ENCODE data around the gene CD247. TPM values are rescaled to one million over a fixed set of nuclear protein-coding genes. Genes with fewer than 3 reads are reported as not detected.

The CD247 gene
- total and polyA plus RNA-seq, 2 of the 13 experiments (the other 11 are each of a cell fraction or from before 2014, with no cell fraction given), result 0.20 TPM; not detected in 1

DNA sequence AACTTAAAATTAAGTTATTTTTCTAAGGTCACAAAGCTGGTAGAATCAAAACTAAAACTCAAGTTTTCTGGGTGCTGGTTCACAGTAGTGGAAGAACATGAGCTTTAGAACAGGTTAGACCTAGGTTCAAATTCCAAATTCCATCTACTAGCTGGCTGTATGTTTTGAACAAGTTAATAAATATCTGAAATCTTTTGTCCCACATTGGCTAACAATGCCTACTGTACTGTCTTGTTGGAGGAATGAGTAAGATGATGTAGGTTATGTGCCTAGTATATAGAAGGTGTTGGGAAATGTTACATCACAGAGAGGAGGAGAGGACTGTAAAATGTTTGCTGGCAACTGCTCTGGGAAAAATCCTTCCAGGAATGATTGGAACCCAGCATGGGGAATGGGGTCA is 14.0 kb upstream of the CD247 start (continued):
- TF ChIP-seq, protein P1, sequence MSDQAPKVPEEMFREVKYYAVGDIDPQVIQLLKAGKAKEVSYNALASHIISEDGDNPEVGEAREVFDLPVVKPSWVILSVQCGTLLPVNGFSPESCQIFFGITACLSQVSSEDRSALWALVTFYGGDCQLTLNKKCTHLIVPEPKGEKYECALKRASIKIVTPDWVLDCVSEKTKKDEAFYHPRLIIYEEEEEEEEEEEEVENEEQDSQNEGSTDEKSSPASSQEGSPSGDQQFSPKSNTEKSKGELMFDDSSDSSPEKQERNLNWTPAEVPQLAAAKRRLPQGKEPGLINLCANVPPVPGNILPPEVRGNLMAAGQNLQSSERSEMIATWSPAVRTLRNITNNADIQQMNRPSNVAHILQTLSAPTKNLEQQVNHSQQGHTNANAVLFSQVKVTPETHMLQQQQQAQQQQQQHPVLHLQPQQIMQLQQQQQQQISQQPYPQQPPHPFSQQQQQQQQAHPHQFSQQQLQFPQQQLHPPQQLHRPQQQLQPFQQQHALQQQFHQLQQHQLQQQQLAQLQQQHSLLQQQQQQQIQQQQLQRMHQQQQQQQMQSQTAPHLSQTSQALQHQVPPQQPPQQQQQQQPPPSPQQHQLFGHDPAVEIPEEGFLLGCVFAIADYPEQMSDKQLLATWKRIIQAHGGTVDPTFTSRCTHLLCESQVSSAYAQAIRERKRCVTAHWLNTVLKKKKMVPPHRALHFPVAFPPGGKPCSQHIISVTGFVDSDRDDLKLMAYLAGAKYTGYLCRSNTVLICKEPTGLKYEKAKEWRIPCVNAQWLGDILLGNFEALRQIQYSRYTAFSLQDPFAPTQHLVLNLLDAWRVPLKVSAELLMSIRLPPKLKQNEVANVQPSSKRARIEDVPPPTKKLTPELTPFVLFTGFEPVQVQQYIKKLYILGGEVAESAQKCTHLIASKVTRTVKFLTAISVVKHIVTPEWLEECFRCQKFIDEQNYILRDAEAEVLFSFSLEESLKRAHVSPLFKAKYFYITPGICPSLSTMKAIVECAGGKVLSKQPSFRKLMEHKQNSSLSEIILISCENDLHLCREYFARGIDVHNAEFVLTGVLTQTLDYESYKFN (CRISPR knock-in tag; conservative IDR thresholded peaks at IDR 0.05), result peak; percentile 77
- TF ChIP-seq HNF4A (CRISPR knock-in tag; IDR thresholded peaks at IDR 0.05) (peak; percentile 85), KDM6A (CRISPR knock-in tag; IDR thresholded peaks at IDR 0.05; ENCODE audit: low read depth) (peak; percentile 29; the same call in 1 of the 2 replicates), GATAD2A (CRISPR knock-in tag; IDR thresholded peaks at IDR 0.05) (peak; percentile 64), HNRNPUL1 (IDR thresholded peaks at IDR 0.05; ENCODE audit: low read depth, low read length) (no peak), ZNF333 (CRISPR knock-in tag; IDR thresholded peaks at IDR 0.05; ENCODE audit: borderline replicate concordance) (no peak), ZNF850 (CRISPR knock-in tag; conservative IDR thresholded peaks at IDR 0.05) (no peak), ZNF7 (CRISPR knock-in tag; IDR thresholded peaks at IDR 0.05) (peak; percentile 11; the same call in 1 of the 2 replicates), NR2F6 (IDR thresholded peaks at IDR 0.05) (no peak), NR2F6 (CRISPR knock-in tag; IDR thresholded peaks at IDR 0.05) (0 out of 2 replicates have a peak, but pooled peaks have one; percentile 13)
- TF ChIP-seq, protein P2, sequence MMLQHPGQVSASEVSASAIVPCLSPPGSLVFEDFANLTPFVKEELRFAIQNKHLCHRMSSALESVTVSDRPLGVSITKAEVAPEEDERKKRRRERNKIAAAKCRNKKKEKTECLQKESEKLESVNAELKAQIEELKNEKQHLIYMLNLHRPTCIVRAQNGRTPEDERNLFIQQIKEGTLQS (CRISPR knock-in tag; IDR thresholded peaks at IDR 0.05), result peak; percentile 24; the same call in 1 of the 2 replicates
- TF ChIP-seq, protein P3, sequence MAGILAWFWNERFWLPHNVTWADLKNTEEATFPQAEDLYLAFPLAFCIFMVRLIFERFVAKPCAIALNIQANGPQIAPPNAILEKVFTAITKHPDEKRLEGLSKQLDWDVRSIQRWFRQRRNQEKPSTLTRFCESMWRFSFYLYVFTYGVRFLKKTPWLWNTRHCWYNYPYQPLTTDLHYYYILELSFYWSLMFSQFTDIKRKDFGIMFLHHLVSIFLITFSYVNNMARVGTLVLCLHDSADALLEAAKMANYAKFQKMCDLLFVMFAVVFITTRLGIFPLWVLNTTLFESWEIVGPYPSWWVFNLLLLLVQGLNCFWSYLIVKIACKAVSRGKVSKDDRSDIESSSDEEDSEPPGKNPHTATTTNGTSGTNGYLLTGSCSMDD (CRISPR knock-in tag; IDR thresholded peaks at IDR 0.05), result no peak
- TF ChIP-seq, protein P4, sequence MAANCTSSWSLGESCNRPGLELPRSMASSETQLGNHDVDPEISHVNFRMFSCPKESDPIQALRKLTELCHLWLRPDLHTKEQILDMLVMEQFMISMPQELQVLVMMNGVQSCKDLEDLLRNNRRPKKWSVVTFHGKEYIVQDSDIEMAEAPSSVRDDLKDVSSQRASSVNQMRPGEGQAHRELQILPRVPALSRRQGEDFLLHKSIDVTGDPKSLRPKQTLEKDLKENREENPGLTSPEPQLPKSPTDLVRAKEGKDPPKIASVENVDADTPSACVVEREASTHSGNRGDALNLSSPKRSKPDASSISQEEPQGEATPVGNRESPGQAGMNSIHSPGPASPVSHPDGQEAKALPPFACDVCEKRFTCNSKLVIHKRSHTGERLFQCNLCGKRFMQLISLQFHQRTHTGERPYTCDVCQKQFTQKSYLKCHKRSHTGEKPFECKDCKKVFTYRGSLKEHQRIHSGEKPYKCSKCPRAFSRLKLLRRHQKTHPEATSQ (CRISPR knock-in tag; IDR thresholded peaks at IDR 0.05; ENCODE audit: borderline replicate concordance), result no peak
- TF ChIP-seq, protein P5, sequence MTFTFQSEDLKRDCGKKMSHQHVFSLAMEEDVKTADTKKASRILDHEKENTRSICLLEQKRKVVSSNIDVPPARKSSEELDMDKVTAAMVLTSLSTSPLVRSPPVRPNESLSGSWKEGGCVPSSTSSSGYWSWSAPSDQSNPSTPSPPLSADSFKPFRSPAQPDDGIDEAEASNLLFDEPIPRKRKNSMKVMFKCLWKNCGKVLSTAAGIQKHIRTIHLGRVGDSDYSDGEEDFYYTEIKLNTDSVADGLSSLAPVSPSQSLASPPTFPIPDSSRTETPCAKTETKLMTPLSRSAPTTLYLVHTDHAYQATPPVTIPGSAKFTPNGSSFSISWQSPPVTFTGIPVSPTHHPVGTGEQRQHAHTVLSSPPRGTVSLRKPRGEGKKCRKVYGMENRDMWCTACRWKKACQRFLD (CRISPR knock-in tag; IDR thresholded peaks at IDR 0.05; ENCODE audit: borderline replicate concordance), result no peak
- TF ChIP-seq, protein P6, sequence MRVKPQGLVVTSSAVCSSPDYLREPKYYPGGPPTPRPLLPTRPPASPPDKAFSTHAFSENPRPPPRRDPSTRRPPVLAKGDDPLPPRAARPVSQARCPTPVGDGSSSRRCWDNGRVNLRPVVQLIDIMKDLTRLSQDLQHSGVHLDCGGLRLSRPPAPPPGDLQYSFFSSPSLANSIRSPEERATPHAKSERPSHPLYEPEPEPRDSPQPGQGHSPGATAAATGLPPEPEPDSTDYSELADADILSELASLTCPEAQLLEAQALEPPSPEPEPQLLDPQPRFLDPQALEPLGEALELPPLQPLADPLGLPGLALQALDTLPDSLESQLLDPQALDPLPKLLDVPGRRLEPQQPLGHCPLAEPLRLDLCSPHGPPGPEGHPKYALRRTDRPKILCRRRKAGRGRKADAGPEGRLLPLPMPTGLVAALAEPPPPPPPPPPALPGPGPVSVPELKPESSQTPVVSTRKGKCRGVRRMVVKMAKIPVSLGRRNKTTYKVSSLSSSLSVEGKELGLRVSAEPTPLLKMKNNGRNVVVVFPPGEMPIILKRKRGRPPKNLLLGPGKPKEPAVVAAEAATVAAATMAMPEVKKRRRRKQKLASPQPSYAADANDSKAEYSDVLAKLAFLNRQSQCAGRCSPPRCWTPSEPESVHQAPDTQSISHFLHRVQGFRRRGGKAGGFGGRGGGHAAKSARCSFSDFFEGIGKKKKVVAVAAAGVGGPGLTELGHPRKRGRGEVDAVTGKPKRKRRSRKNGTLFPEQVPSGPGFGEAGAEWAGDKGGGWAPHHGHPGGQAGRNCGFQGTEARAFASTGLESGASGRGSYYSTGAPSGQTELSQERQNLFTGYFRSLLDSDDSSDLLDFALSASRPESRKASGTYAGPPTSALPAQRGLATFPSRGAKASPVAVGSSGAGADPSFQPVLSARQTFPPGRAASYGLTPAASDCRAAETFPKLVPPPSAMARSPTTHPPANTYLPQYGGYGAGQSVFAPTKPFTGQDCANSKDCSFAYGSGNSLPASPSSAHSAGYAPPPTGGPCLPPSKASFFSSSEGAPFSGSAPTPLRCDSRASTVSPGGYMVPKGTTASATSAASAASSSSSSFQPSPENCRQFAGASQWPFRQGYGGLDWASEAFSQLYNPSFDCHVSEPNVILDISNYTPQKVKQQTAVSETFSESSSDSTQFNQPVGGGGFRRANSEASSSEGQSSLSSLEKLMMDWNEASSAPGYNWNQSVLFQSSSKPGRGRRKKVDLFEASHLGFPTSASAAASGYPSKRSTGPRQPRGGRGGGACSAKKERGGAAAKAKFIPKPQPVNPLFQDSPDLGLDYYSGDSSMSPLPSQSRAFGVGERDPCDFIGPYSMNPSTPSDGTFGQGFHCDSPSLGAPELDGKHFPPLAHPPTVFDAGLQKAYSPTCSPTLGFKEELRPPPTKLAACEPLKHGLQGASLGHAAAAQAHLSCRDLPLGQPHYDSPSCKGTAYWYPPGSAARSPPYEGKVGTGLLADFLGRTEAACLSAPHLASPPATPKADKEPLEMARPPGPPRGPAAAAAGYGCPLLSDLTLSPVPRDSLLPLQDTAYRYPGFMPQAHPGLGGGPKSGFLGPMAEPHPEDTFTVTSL (CRISPR knock-in tag; IDR thresholded peaks at IDR 0.05; ENCODE audit: borderline replicate concordance), result peak; percentile 50; the same call in 1 of the 2 replicates
